ENCODE measurements around the gene AMDHD2. TPM values are rescaled to one million over a fixed set of nuclear protein-coding genes. Genes with fewer than 3 reads are reported as not detected.
"Not testable (repeated sequence)": the region's sequence is repeated elsewhere in the genome, so short reads cannot be mapped to it uniquely, and the experiment has no call there.

The AMDHD2 gene
- total RNA-seq = 23.2 TPM

DNA sequence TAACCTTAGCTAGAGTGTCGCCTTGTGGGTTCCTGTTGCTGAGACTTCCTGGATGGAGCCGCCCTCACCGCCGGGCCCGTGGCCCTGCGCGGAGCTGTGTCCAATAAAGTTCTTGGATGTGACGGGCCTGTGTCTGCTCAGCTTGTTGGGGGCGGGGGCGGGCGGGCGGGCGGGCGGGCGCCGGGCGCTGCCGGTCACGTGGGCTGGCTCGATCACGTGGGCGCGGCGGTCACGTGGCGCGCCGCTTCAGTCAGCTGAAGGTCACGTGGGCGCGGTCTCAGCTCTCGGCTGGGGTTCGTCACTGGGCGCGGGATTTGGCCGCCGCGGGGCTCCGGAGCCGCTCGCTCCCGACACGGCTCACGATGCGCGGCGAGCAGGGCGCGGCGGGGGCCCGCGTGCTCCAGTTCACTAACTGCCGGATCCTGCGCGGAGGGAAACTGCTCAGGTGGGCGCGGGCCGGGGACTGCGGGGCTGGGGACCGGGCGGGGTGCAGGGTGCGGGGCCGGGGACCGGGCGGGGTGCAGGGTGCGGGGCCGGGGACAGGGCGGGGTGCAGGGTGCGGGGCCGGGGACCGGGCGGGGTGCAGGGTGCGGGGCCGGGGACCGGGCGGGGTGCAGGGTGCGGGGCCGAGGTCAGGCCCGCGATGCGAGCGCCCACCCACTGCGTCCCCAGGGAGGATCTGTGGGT lies at the start of gene AMDHD2:
Gene AMDHD2, plus strand, starts transcription at position 275 of the 687 bp plus-strand sequence. Its CDS starts 88 bp downstream, at position 363.
- DNase-seq (ENCODE audit: low spot score) = peak; percentile 92

GRCh38 chr16:2470603-2471015 lies 49.6 kb upstream of the AMDHD2 start:
- DNase-seq (ENCODE audit: low spot score) = no peak

DNA sequence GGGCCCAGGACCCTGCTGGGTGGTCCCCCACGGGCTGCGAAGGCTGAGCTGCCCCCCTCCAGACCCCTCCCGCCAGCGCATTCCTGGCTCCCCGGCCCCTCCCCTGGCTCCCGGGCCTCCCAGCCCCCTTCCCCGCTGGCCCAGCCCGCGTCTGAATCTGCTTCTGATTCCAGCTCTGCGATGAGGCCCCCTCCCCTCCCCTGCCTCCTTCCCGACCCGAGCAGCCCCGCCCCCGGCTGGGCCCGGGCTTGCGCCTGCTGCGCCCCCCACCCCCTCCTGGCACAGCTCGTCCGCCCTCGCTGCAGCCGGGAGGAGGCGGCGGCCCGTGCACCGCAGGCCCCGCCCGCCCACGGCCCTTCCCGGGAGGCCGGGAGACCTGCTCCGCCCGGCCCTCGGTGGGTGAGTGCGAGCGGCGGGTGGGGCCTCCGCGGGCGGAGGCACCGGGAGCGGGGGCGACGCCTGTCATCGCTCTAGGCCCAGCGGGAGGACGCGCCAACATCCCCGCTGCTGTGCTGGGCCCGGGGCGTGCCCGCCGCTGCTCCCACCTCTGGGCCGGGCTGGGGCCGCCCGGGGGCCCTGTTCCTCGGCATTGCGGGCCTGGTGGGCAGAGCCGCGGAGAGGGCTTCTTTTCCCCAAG lies 49.0 kb upstream of the AMDHD2 start, which contains the start of gene NTN3:
Gene NTN3, plus strand, starts transcription at position 282 of the 637 bp plus-strand sequence. CDS start 405 bp downstream, outside the sequence.
- no peak for DNase-seq (ENCODE audit: low spot score)

DNA sequence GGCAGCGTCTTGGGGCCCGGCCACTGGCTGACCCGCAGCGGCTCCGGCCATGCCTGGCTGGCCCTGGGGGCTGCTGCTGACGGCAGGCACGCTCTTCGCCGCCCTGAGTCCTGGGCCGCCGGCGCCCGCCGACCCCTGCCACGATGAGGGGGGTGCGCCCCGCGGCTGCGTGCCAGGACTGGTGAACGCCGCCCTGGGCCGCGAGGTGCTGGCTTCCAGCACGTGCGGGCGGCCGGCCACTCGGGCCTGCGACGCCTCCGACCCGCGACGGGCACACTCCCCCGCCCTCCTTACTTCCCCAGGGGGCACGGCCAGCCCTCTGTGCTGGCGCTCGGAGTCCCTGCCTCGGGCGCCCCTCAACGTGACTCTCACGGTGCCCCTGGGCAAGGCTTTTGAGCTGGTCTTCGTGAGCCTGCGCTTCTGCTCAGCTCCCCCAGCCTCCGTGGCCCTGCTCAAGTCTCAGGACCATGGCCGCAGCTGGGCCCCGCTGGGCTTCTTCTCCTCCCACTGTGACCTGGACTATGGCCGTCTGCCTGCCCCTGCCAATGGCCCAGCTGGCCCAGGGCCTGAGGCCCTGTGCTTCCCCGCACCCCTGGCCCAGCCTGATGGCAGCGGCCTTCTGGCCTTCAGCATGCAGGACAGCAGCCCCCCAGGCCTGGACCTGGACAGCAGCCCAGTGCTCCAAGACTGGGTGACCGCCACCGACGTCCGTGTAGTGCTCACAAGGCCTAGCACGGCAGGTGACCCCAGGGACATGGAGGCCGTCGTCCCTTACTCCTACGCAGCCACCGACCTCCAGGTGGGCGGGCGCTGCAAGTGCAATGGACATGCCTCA lies 48.3 kb upstream of the AMDHD2 start:
- no peak for DNase-seq (ENCODE audit: low spot score)

DNA sequence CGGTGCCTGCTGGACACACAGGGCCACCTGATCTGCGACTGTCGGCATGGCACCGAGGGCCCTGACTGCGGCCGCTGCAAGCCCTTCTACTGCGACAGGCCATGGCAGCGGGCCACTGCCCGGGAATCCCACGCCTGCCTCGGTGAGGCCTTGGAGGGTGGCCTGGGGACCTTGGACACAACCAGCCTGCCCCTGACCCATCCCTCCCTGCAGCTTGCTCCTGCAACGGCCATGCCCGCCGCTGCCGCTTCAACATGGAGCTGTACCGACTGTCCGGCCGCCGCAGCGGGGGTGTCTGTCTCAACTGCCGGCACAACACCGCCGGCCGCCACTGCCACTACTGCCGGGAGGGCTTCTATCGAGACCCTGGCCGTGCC lies 47.7 kb upstream of the AMDHD2 start:
- DNase-seq (ENCODE audit: low spot score) = no peak

GRCh38 chr16:2472885-2473445 lies 47.2 kb upstream of the AMDHD2 start:
- DNase-seq (ENCODE audit: low spot score) = no peak

DNA sequence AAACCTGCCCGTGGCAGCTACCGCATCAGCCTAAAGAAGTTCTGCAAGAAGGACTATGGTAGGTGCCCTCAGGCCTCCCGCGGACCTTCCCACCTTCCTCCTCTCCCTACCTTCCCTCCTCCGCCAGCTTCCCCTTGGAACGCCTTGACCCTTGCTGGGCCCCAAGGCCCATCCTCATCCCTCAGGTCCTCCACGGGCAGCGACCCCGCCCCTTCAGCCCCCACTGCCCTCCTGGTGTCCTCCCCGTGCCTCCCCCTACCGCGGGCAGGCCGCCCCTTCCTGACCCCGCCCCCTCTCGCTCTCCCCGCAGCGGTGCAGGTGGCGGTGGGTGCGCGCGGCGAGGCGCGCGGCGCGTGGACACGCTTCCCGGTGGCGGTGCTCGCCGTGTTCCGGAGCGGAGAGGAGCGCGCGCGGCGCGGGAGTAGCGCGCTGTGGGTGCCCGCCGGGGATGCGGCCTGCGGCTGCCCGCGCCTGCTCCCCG lies 46.7 kb upstream of the AMDHD2 start:
- DNase-seq (ENCODE audit: low spot score) = no peak

- DNase-seq (ENCODE audit: low spot score) = peak; percentile 46
Measured at GRCh38 chr16:2473999-2474876, 45.9 kb upstream of the AMDHD2 start.

DNA sequence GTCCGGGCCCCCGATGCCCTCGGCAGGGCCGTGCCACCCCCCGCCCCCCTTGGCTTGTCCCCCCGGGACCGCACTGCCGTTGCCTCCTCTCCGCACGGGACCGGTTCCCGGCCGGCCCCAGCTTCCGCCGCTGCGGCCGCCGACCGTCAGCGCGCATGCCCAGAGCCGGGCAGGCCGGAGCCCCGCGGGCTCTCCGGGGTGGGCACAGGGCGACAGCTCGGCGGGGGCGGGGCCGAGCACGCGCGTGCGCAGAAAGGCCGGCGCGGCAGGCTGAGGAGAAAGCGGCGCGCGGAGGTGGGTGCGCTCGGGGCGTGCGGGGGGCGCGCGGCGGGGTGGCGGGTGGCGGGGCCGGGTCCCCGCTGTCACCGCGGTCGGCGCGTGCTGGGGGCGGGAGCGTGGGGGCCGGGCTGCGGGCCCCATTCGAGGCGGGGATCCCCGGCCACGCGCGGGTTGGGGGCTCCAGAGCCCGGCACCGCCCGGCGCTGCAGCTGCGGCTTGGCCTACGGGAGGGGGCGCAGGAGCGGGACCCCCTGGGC lies 45.2 kb upstream of the AMDHD2 start, which contains the start of gene TBC1D24:
Gene TBC1D24, plus strand, starts transcription at position 251 of the 536 bp plus-strand sequence. CDS start 21,022 bp downstream, outside the sequence.
- DNase-seq (ENCODE audit: low spot score) = peak; percentile 88

GRCh38 chr16:2475413-2476344 lies 44.5 kb upstream of the AMDHD2 start:
- DNase-seq (ENCODE audit: low spot score) = peak; percentile 53

DNA sequence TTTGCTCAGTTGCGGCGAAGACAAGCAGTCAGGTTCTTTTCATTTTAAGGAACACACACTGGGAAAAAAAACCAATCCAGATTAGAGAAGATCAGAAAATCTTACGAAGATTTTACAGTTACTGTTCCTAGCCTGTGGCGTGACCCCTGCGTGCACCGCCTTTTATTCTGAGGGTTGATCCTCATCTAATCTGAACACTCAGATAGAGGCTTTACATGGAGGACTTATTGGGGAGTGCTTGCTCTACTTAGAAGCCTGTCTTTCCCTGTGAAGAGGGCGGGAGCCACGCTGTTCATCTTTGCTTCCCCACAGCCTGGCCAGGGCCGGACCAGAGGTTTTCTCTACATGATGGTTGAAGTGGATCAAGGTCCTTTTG lies 43.8 kb upstream of the AMDHD2 start:
- DNase-seq (ENCODE audit: low spot score) = no peak

- DNase-seq (ENCODE audit: low spot score) = no peak
Measured at GRCh38 chr16:2476741-2477140, 43.4 kb upstream of the AMDHD2 start.

- no peak for DNase-seq (ENCODE audit: low spot score)
Measured at GRCh38 chr16:2477327-2477726, 42.8 kb upstream of the AMDHD2 start.

GRCh38 chr16:2478279-2478678 lies 41.9 kb upstream of the AMDHD2 start:
- no peak for DNase-seq (ENCODE audit: low spot score)

DNA sequence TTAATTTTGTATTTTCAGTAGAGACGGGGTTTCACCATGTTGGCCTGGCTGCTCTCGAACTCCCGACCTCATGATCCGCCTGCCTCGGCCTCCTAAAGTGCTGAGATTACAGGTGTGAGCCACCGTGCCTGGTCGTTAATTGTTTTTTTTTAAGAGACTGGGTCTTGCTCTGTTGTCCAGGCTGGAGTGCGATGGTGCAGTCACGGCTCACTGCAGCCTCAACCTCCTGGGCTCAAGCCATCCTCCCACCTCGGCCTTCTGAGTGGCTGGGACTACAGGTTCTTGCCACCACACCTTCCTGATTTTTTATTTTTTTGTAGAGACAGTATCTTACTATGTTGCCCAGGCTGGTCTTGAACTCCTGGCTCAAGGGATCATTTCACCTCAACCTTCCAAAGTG lies 40.2 kb upstream of the AMDHD2 start:
- DNase-seq (ENCODE audit: low spot score) = not testable (repeated sequence)

GRCh38 chr16:2480948-2481347 lies 39.2 kb upstream of the AMDHD2 start:
- DNase-seq (ENCODE audit: low spot score) = no peak

DNA sequence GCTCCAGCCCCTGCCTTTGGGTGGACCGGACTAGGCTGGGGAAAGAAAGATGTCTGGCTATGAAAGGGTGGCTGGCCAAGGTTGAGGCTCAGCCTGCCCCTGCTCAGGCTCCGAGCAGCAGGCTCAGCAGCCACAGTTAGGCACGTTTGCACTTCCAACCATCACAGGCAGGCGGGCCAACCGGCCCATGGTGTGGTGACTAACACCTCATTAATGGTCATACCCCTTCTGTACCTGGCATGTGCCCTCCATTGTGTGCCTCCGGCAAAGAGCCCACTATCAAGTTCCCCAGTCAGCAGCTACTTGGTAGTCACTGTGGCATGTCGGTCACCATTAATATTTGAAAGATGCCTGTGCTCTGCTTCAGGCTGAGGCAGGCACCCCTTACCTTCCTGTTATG lies 38.5 kb upstream of the AMDHD2 start:
- no peak for DNase-seq (ENCODE audit: low spot score)

- no peak for DNase-seq (ENCODE audit: low spot score)
Measured at GRCh38 chr16:2482249-2482648, 37.9 kb upstream of the AMDHD2 start.

GRCh38 chr16:2482708-2483534 lies 37.2 kb upstream of the AMDHD2 start:
- no peak for DNase-seq (ENCODE audit: low spot score)

All from ureter (tissue), 1 donor.